GM19023 (cell line): ENCODE measurements around the gene GLG1.

Experiments
- ATAC-seq: cut with Tn5 transposase; IDR thresholded peaks from one replicate; pipeline ENCODE4 v1.9.1; 2021; ENCODE audit warnings: mild to moderate bottlenecking, moderate library complexity; ENCODE audit not compliant: unreplicated experiment

The GLG1 gene

DNA sequence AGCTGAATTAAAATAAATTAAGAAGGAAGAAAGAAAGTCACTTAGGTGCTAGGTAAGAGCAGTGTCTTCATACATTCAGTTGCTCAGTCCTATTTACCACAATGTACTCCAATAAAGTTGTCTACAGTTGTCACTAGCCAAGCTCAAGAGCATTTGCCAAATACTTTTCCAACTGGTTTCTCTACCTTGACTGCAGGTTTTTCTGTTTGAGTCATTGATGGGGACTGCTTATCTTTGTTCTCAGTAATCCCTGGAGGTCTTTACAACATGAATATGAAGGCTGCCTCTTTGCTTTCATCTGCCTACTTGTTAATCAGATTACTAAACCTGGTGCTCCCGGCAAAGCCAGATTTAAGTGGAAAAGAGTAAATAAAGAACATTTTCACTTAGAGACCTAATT is 121.0 kb downstream of the GLG1 start:
- no peak for ATAC-seq

DNA sequence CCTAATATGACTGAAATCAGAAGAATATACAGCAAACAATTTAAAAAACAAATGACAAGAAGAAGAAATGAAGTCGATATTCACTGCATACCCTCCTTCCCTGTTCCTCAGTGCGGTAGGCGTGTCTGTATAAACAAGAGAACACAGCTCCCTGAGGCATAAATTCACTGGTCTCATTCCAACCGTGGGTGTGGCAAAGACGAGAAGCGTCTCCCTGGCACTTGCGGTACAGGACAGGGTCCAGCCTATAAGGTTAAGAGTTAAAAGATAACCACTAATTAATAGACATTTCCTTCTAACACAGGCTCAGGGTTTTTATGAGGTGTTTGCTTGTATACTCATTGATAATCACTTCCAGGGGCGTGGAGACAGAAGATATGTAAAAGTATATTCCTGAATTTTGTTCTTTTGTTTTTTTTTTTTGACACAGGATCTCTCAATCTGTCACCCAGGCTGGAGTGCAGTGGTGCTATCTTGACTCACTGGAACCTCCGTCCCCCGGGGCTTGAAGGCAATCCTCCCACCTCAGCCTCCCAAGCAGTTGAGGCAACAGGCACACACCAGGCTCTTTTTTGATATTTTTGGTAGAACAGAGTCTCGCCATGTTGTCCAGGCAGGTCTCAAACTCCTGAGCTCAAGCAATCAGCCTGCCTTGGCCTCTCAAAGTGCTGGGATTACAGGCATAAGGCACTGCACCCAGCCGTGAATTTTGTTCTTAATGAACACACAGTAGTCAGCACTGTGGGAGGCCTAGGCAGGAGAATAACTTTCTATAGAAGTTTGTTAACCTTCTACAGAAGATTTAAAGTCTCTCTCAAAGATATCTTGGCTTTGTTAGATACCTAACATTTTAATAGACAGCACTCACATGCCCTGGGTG is 126.5 kb downstream of the GLG1 start:
- no peak for ATAC-seq

GRCh38 chr16:74477226-74477625 is 129.7 kb downstream of the GLG1 start:
- no peak for ATAC-seq

- ATAC-seq: no peak
These were observed 132.5 kb downstream of the GLG1 start for GRCh38 chr16:74474416-74474815.

GRCh38 chr16:74472540-74472939 is 134.4 kb downstream of the GLG1 start:
- ATAC-seq: no peak

DNA sequence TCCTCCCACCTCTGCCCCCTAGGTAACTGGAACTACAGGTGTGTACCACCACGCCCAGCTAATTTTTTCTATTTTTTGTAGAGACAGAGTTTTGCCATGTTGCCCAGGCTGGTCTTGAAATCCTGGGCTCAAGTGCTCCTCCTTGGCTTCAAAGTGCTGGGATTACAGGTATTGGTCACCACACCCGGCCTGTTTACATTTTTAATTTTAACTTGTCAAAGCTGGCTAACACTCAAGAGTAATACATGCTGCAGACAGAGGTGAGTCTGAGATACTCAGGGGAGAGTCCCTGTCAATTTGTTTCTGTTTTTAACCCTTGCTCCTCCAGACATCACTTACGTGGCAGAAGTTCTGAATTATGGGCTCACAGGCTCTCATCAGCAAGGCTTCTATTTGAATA is 134.9 kb downstream of the GLG1 start:
- no peak for ATAC-seq

DNA sequence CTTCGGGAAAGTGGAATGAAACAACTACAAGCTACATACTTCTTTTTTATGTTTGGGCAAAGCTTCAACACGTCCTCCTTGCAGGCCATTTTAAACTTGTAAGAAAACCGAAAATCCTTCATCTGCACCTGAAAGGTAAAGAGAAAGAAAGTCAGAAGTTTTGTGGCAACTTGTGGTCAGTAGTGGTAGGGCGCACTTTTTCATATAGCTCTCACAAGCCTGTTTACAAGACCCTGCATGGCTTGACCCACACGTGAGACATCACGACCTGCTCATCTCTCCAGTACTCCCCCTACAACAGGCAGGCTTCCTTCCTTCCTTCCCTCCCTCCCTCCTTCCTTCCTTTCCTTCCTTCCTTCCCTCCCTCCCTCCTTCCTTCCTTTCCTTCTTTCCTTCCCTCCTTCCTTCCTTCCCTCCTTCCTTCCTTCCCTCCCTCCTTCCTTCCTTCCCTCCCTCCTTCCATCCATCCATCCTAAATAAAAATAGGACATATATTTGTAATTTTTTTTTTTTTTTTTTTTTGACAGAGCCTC is 136.9 kb downstream of the GLG1 start:
- no peak for ATAC-seq

DNA sequence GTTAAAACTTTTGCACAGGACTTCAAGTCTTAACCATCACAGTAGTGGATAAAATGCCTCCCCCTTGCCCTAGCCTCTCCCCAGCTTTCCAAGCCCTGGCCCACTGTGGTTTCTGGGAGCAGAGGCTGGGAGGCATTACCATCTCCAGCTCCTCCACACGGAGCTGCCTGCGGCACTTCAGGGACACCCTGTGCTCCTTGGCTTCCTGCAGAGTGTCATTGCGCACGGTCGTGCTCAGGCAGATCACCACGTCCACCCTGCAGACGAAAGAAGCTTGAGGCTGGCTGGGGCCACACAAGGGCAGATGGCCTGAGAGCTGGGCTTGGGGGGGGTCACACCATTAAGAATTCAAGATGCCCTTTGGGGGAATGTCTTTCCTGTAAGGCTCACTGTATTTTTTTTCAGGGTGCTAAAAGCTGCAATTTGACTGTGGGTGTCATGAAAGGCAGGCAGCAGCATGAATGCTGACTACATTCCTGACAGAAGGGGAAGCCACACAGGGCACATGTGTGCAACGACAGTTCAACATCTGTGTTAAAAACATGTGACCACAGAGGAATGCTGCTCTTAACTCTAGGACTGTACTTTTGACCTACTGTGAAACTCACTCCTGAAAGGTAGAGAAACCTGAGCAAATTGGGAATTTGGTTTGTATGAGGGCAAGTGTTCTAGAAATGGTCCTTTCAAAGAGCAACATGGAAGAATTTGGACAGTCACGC is 137.9 kb downstream of the GLG1 start:
- no peak for ATAC-seq

DNA sequence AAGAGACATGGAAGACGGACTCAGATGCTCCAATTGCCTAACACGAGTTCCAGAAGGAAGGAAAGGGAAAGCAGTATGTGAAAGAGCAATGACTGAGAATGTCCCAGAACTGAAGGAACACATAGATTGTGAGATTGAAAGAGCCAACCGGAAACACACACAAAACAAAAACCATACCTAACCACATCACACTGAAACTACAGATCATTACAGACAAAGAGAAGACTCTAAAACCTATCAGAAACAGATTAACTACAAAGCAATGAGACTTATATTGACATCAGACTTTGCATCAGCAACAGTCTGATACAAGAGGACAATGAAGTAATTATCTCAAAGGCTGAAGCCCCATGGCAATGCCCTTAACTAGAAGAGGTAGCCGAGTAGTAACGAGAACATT is 140.0 kb downstream of the GLG1 start:
- ATAC-seq: no peak

- ATAC-seq: no peak
These were observed 140.8 kb downstream of the GLG1 start for GRCh38 chr16:74465851-74466685.

DNA sequence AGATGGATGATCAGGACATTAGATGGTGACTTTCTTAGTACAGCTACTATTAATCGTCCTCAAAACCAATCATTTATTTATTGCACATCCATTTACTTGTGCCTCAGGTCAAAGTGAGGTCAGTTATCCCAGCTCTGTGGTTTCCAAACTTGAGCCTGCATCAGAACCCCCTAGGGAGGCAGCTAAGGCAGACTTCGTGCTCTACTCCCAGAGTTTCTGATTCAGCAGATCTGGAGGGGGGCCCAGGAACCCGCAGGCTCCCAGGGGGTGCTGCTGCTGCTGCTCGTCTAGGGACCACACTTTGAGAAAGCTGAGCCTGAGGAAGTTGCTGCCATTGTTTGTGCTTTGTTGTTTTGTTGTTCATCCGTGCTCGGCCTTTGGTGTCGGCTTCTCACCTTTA is 141.6 kb downstream of the GLG1 start:
- no peak for ATAC-seq

DNA sequence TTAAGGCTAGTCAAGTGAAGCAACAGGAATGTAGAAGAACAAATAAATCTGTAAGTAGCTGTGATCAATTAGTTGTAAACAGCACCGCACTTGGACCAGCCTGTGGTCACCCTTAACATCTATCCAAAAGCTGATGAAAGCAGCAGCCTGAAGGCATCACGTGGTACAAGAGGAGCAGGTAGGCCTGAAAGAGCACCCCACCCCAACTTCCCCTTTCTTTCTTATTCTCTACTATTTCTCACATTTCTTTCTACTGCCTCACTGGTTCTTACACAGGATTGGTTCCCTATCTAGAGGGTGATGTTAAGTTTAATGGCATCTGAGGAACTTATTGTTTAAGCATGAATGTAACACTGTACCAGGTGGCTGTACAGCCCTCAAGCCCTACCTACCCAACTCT is 143.0 kb downstream of the GLG1 start:
- no peak for ATAC-seq

DNA sequence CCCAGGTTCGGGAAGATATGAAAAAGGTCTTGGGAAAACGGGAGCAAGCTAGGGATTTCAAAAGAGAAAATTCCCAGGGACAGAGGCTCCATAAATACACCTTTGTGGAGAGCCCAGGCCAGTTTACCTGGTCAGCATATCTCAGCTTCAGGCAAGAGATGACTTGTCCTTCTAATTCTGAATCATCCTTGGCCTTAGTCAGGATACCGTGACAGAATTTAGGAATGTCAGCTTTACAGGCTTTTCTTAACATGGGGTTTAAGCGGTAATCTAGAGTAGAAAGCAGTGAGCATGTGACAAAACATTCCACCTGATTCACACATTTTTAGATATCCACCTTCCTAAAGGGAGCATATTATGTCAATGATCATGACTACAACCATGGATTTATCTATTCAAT is 144.6 kb downstream of the GLG1 start:
- no peak for ATAC-seq

DNA sequence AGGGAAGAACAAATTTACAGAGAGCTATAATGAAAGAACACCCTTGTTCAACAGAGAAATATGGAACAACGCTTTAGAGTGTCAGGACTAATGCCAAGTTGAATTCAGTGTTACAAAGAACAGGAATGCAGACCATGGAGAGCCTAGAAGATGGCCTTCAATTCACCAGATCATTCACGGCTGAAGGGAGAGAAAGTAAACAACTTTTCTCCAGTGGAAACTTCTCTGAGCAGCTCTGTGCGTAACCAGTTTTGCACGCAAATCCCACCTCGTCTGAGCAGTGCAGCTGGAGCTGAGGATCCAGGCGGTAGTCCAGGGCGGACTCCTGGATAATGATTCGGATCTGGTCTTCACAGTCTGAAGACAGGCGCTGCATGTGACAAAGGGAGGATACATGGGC is 145.1 kb downstream of the GLG1 start:
- ATAC-seq: no peak

DNA sequence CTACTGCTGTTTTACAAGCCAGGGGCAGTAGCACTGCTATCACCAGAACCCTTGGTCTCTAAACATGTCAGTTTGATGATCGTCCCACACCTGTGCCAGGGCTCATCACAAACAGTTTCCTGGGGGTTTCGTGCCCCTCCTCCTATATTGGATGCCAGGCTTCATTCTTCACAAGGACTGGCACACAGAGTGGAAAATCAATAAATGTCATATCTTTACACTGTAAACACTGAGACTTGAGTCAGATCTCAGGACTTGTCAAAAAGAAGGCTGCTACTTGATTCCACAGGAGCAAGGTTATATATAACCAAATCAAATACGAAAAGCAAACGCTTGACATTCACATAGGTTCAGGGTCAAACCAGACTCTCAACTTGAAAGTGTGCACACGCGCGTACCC is 146.4 kb downstream of the GLG1 start:
- no peak for ATAC-seq

- ATAC-seq: no peak
These were observed 150.7 kb downstream of the GLG1 start for GRCh38 chr16:74456290-74456625.

GRCh38 chr16:74455619-74456289 is 151.2 kb downstream of the GLG1 start:
- ATAC-seq: no peak

- no peak for ATAC-seq
These were observed 151.7 kb downstream of the GLG1 start for GRCh38 chr16:74455213-74455612.

DNA sequence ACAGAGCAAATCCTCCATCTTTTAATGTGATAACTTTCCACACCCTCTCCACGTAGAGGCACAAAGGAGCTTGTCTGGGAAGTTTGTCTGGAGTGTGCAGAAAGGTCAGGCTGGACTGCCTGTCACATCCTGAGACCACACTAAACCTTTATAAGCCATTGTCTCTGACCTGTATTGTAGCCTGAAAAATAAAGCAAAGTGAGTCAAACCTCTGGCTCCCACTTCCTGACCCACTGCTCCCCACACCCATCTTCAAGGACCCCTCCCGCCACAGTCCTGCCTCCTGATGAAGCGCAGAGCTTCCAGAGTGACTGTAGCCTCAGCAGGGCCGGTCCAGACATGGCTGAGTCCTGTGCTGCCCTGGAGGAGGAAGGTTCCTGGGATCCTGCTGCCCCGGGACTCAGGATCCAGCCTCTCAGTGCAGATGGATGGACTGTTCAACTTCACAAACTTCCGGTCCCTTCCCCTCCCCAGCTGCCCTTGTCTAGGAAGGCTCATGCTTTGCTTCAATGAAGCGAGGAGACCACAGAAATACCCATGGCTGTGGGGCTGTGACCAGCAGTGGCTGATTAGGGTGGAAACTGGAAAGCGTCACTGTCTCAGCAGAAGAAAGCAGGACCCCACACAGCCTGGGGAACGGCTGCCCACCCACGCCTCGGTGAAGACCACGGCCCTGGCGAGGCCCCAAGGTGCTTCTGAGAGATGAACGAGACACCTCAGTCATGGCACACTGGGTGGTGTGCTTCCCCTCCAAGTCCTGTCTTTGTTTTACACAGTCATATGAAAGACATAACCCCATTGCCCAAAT is 154.8 kb downstream of the GLG1 start:
- peak; percentile 87 for ATAC-seq
